ENCODE results near the gene CD9. TPM values are rescaled to one million over a fixed set of nuclear protein-coding genes. Genes with fewer than 3 reads are reported as not detected.

CD9 gene
- total RNA-seq, 5 donors from 2014 or later (not counting 1 experiment from before 2014, with no cell fraction given), result 2.6 to 5.7 (median 3.3) TPM

DNA sequence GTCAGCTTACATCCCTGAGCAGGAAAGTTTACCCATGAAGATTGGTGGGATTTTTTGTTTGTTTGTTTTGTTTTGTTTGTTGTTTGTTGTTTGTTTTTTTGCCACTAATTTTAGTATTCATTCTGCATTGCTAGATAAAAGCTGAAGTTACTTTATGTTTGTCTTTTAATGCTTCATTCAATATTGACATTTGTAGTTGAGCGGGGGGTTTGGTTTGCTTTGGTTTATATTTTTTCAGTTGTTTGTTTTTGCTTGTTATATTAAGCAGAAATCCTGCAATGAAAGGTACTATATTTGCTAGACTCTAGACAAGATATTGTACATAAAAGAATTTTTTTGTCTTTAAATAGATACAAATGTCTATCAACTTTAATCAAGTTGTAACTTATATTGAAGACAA lies 37.6 kb downstream of the CD9 start:
- no peaks in the 10 kb centered on the region for H3K9me3 Mint-ChIP-seq
- no peaks in the 10 kb centered on the region for H3K36me3 ChIP-seq (ENCODE audit: control insufficient read depth in 2 of 2, extremely low read depth in 1 of 2, insufficient read depth in 1 of 2, low read length in 1 of 2)
- no peak overlapping the region for H3K27ac Mint-ChIP-seq
- no CpG with 5 or more reads among the region's 1 CpG for WGBS (ENCODE audit: insufficient coverage)
- ChIA-PET CTCF (interaction anchor here in 1 of 2 donors (0.6 kb wide), 1 partner anchor 48 kb away, joined by 3 read pairs; no protein-coding TSS in a partner anchor), POLR2A (interaction anchor here in 1 of 2 donors (0.6 kb wide), 1 partner anchor 36 kb away, joined by 3 read pairs; no protein-coding TSS in a partner anchor)
- no peak overlapping the region for H3K4me3 ChIP-seq (ENCODE audit: control insufficient read depth in 1 of 2, extremely low read depth in 1 of 2, low read length in 1 of 2)
- no peak overlapping the region for H3K27ac ChIP-seq (ENCODE audit: low read length)
- peaks cover 2 to 11% (median 4%) of the 10 kb centered on the region in 3 donors for H3K4me1 Mint-ChIP-seq
- ATAC-seq (replicated peaks in 1 of 4) (no peak), DNase-seq (no peak)
- peaks cover 0 to 5% of the 10 kb centered on the region in 2 donors for H3K27me3 Mint-ChIP-seq
- no peaks in the 10 kb centered on the region for H3K36me3 Mint-ChIP-seq
- H3K4me1 ChIP-seq (ENCODE audit: control insufficient read depth in 1 of 2, extremely low read depth in 1 of 2, insufficient read depth in 2 of 2, low read length in 2 of 2), result no peaks in the 10 kb centered on the region
- no peaks in the 10 kb centered on the region for H3K9me3 ChIP-seq
- H3K27me3 ChIP-seq (replicated peaks in 1 of 2; ENCODE audit: control insufficient read depth in 2 of 2, extremely low read depth in 1 of 2, insufficient read depth in 2 of 2, low read length in 1 of 2), result peaks cover 0 to 30% of the 10 kb centered on the region in 2 experiments
- H3K4me3 Mint-ChIP-seq, result no peak overlapping the region

GRCh38 chr12:6238875-6239274 lies 38.7 kb downstream of the CD9 start:
- ATAC-seq (replicated peaks in 1 of 4) (no peak), DNase-seq (no peak)
- Mint-ChIP-seq H3K36me3 (no peaks in the 10 kb centered on the region), H3K9me3 (no peaks in the 10 kb centered on the region), H3K4me1 (peaks cover 0 to 2% (median 0%) of the 10 kb centered on the region in 3 donors), H3K27me3 (peaks cover 0 to 5% of the 10 kb centered on the region in 2 donors), H3K4me3 (no peak overlapping the region), H3K27ac (no peak overlapping the region)
- H3K4me3 ChIP-seq (ENCODE audit: control insufficient read depth in 1 of 2, extremely low read depth in 1 of 2, low read length in 1 of 2), result no peak overlapping the region
- no peaks in the 10 kb centered on the region for H3K9me3 ChIP-seq
- 97% methylated on average over 3 of the region's 3 CpGs for WGBS (ENCODE audit: insufficient coverage)
- POLR2A ChIA-PET, result no interaction called here
- no peaks in the 10 kb centered on the region for H3K4me1 ChIP-seq (ENCODE audit: control insufficient read depth in 1 of 2, extremely low read depth in 1 of 2, insufficient read depth in 2 of 2, low read length in 2 of 2)
- H3K27me3 ChIP-seq (replicated peaks in 1 of 2; ENCODE audit: control insufficient read depth in 2 of 2, extremely low read depth in 1 of 2, insufficient read depth in 2 of 2, low read length in 1 of 2), result peaks cover 0 to 28% of the 10 kb centered on the region in 2 experiments
- no peak overlapping the region for H3K27ac ChIP-seq (ENCODE audit: low read length)
- CTCF ChIA-PET, result no interaction called here
- H3K36me3 ChIP-seq (ENCODE audit: control insufficient read depth in 2 of 2, extremely low read depth in 1 of 2, insufficient read depth in 1 of 2, low read length in 1 of 2), result no peaks in the 10 kb centered on the region

- ATAC-seq (replicated peaks in 1 of 4), result no peak
- Mint-ChIP-seq H3K36me3 (no peaks in the 10 kb centered on the region), H3K9me3 (peaks cover 3 to 5% (median 5%) of the 10 kb centered on the region in 3 donors), H3K27ac (no peak overlapping the region), H3K4me1 (no peaks in the 10 kb centered on the region), H3K27me3 (no peaks in the 10 kb centered on the region), H3K4me3 (no peak overlapping the region)
- H3K27me3 ChIP-seq (replicated peaks in 1 of 2; ENCODE audit: control insufficient read depth in 2 of 2, extremely low read depth in 1 of 2, insufficient read depth in 2 of 2, low read length in 1 of 2), result peaks cover 0 to 26% of the 10 kb centered on the region in 2 experiments
- ChIA-PET CTCF (no interaction called here), POLR2A (interaction anchor here in 1 of 2 donors (0.6 kb wide), 1 partner anchor 236 kb away, joined by 4 read pairs; no protein-coding TSS in a partner anchor)
- no peak for DNase-seq
- H3K4me1 ChIP-seq (ENCODE audit: control insufficient read depth in 1 of 2, extremely low read depth in 1 of 2, insufficient read depth in 2 of 2, low read length in 2 of 2), result no peaks in the 10 kb centered on the region
- H3K4me3 ChIP-seq (ENCODE audit: control insufficient read depth in 1 of 2, extremely low read depth in 1 of 2, low read length in 1 of 2), result no peak overlapping the region
- WGBS (ENCODE audit: insufficient coverage), result 67% methylated on average over 7 of the region's 7 CpGs
- H3K9me3 ChIP-seq, result no peaks in the 10 kb centered on the region
- no peak overlapping the region for H3K27ac ChIP-seq (ENCODE audit: low read length)
- no peaks in the 10 kb centered on the region for H3K36me3 ChIP-seq (ENCODE audit: control insufficient read depth in 2 of 2, extremely low read depth in 1 of 2, insufficient read depth in 1 of 2, low read length in 1 of 2)
These were observed 41.3 kb downstream of the CD9 start for GRCh38 chr12:6241495-6241894.

GRCh38 chr12:6249580-6249979 lies 49.4 kb downstream of the CD9 start:
- Mint-ChIP-seq H3K27ac (no peak overlapping the region), H3K4me1 (no peaks in the 10 kb centered on the region), H3K36me3 (no peaks in the 10 kb centered on the region), H3K9me3 (peaks cover 3 to 5% (median 5%) of the 10 kb centered on the region in 3 donors), H3K4me3 (no peak overlapping the region), H3K27me3 (peaks cover 0 to 13% of the 10 kb centered on the region in 2 donors)
- no peak overlapping the region for H3K27ac ChIP-seq (ENCODE audit: low read length)
- ChIA-PET CTCF (interaction anchor here in 1 of 2 donors (0.7 kb wide), 1 partner anchor 26 kb away, joined by 3 read pairs; no protein-coding TSS in a partner anchor), POLR2A (no interaction called here)
- WGBS (ENCODE audit: insufficient coverage), result 89% methylated on average over 1 of the region's 2 CpGs
- DNase-seq (no peak), ATAC-seq (replicated peaks in 1 of 4) (no peak)
- H3K36me3 ChIP-seq (ENCODE audit: control insufficient read depth in 2 of 2, extremely low read depth in 1 of 2, insufficient read depth in 1 of 2, low read length in 1 of 2), result no peaks in the 10 kb centered on the region
- no peak overlapping the region for H3K4me3 ChIP-seq (ENCODE audit: control insufficient read depth in 1 of 2, extremely low read depth in 1 of 2, low read length in 1 of 2)
- H3K9me3 ChIP-seq, result no peaks in the 10 kb centered on the region
- peaks cover 0 to 21% of the 10 kb centered on the region in 2 experiments for H3K27me3 ChIP-seq (replicated peaks in 1 of 2; ENCODE audit: control insufficient read depth in 2 of 2, extremely low read depth in 1 of 2, insufficient read depth in 2 of 2, low read length in 1 of 2)
- H3K4me1 ChIP-seq (ENCODE audit: control insufficient read depth in 1 of 2, extremely low read depth in 1 of 2, insufficient read depth in 2 of 2, low read length in 2 of 2), result no peaks in the 10 kb centered on the region

DNA sequence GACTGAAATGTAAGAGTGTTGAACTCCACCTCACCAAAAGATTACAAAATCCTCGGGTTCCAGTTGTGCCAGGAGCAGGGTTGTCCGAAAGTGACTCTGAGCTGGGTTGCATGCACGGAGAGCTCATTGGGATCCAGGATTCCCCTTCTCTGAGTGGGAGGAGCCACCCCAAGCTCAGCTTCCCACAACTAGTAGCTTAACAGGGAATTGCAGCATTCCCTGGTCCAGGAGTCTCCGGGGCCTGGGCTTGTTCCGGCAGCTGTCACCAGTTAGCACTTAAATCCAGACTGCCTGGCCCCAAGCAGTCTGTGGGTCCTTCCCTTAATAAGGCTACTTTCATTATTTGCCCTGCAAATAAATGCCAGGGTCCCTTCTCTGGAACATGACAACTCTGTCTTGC lies 50.1 kb downstream of the CD9 start:
- WGBS (ENCODE audit: insufficient coverage), result 85% methylated on average over 3 of the region's 5 CpGs
- POLR2A ChIA-PET, result no interaction called here

GRCh38 chr12:6253278-6253677 lies 53.1 kb downstream of the CD9 start:
- no peaks in the 10 kb centered on the region for H3K4me1 ChIP-seq (ENCODE audit: control insufficient read depth in 1 of 2, extremely low read depth in 1 of 2, insufficient read depth in 2 of 2, low read length in 2 of 2)
- H3K36me3 ChIP-seq (ENCODE audit: control insufficient read depth in 2 of 2, extremely low read depth in 1 of 2, insufficient read depth in 1 of 2, low read length in 1 of 2), result no peaks in the 10 kb centered on the region
- no peak for ATAC-seq (replicated peaks in 1 of 4)
- no peak for DNase-seq
- Mint-ChIP-seq H3K36me3 (no peaks in the 10 kb centered on the region), H3K4me3 (no peak overlapping the region), H3K9me3 (peaks cover 3 to 4% (median 4%) of the 10 kb centered on the region in 3 donors), H3K27me3 (peaks cover 0 to 13% of the 10 kb centered on the region in 2 donors), H3K27ac (no peak overlapping the region), H3K4me1 (no peaks in the 10 kb centered on the region)
- POLR2A ChIA-PET, result no interaction called here
- H3K9me3 ChIP-seq, result no peaks in the 10 kb centered on the region
- H3K27ac ChIP-seq (ENCODE audit: low read length), result no peak overlapping the region
- CTCF ChIA-PET, result no interaction called here
- 69% methylated on average over 2 of the region's 6 CpGs for WGBS (ENCODE audit: insufficient coverage)
- H3K4me3 ChIP-seq (ENCODE audit: control insufficient read depth in 1 of 2, extremely low read depth in 1 of 2, low read length in 1 of 2), result no peak overlapping the region
- H3K27me3 ChIP-seq (replicated peaks in 1 of 2; ENCODE audit: control insufficient read depth in 2 of 2, extremely low read depth in 1 of 2, insufficient read depth in 2 of 2, low read length in 1 of 2), result peaks cover 0 to 19% of the 10 kb centered on the region in 2 experiments

More for the DNA sequence above, 50.1 kb downstream of the CD9 start:
- Mint-ChIP-seq H3K27ac (no peak overlapping the region), H3K27me3 (peaks cover 0 to 13% of the 10 kb centered on the region in 2 donors), H3K4me1 (no peaks in the 10 kb centered on the region), H3K36me3 (no peaks in the 10 kb centered on the region), H3K4me3 (no peak overlapping the region), H3K9me3 (peaks cover 0 to under 1% (median 0%) of the 10 kb centered on the region in 3 donors)
- Histone ChIP-seq H3K27ac (ENCODE audit: low read length) (no peak overlapping the region), H3K4me1 (ENCODE audit: control insufficient read depth in 1 of 2, extremely low read depth in 1 of 2, insufficient read depth in 2 of 2, low read length in 2 of 2) (no peaks in the 10 kb centered on the region), H3K4me3 (ENCODE audit: control insufficient read depth in 1 of 2, extremely low read depth in 1 of 2, low read length in 1 of 2) (no peak overlapping the region), H3K9me3 (no peaks in the 10 kb centered on the region), H3K36me3 (ENCODE audit: control insufficient read depth in 2 of 2, extremely low read depth in 1 of 2, insufficient read depth in 1 of 2, low read length in 1 of 2) (no peaks in the 10 kb centered on the region), H3K27me3 (replicated peaks in 1 of 2; ENCODE audit: control insufficient read depth in 2 of 2, extremely low read depth in 1 of 2, insufficient read depth in 2 of 2, low read length in 1 of 2) (peaks cover 0 to 19% of the 10 kb centered on the region in 2 experiments)
- DNase-seq (no peak), ATAC-seq (replicated peaks in 1 of 4) (no peak)
- CTCF ChIA-PET, result no interaction called here

Data from T-cell (primary cell).